Measurements from ENCODE around the gene KLF6.

The KLF6 gene

DNA sequence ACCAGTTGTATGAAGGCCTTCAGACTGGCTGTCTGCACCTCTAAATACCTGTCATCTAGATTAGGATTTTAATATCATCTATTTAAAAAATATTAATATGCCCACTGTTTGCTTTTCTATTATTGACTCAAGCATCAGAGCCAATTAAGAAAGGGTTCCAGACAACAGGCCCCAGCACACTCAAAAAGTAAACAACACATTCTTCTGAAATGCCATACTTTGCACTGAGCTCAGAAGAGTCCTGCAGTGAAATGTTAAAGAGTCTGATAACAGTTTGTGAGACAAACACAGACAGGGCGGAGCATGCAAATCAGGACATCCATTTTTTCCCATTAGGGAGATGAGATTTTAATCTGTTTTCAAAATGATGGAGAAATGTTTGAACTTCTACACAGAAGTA is 45.9 kb upstream of the KLF6 start:
- no peaks in the 10 kb centered on the region for H3K9me3 ChIP-seq
- H3K36me3 ChIP-seq: no peaks in the 10 kb centered on the region
- H3K27me3 ChIP-seq: no peaks in the 10 kb centered on the region
- H3K4me1 ChIP-seq (ENCODE audit: control insufficient read depth in 1 of 2, insufficient read depth in 1 of 2, low read depth in 1 of 2, low read length in 1 of 2): peaks cover 18 to 23% of the 10 kb centered on the region in 2 experiments
- H3K27ac ChIP-seq: no peak overlapping the region
- TF ChIP-seq, protein P1, sequence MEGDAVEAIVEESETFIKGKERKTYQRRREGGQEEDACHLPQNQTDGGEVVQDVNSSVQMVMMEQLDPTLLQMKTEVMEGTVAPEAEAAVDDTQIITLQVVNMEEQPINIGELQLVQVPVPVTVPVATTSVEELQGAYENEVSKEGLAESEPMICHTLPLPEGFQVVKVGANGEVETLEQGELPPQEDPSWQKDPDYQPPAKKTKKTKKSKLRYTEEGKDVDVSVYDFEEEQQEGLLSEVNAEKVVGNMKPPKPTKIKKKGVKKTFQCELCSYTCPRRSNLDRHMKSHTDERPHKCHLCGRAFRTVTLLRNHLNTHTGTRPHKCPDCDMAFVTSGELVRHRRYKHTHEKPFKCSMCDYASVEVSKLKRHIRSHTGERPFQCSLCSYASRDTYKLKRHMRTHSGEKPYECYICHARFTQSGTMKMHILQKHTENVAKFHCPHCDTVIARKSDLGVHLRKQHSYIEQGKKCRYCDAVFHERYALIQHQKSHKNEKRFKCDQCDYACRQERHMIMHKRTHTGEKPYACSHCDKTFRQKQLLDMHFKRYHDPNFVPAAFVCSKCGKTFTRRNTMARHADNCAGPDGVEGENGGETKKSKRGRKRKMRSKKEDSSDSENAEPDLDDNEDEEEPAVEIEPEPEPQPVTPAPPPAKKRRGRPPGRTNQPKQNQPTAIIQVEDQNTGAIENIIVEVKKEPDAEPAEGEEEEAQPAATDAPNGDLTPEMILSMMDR (IDR thresholded peaks at IDR 0.05): no peak
- H3K4me3 ChIP-seq (ENCODE audit: low read depth in 1 of 2, low read length in 1 of 2): no peak overlapping the region

DNA sequence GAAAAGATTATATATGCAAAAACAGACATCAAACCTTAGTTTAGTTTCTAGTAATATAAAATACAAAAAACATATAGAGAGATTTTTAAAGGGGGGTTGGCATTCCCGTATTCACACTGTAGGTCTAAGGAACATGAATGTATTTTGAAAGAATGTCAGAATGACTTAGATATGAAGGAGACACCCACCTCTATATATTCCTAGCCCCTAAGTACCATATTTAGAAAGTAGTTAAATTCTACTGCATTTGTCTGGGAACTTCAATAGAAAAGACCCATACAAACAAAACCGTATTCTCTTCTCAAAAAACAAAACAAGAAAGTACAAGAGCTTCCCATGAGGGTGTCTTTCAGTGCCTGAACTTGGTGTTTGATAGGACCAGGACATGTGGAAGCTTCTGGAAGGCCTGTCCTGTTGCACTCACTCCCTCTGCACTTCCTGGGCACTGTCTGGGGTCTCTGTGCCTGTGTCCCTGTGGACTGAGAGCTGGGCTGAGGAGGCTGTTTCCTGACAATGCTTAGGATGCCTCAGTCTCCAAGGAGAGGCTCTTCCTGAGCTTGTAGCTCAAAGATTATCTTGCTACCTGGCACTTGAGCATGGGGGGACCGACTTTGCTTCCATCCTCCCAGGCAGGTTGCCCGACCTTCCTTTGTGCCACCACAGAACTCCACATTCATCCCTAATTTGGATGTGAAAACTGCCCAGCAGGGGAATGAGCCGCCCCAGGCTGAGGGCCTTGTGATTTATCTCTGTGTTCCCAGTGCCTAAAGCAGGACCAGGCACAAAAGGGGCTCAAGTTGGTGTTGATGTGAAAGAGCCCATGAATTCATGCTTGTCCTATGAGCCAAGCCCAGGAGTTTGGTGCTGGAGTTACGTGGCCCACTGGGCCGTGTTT is 44.4 kb upstream of the KLF6 start:
- Histone ChIP-seq H3K4me1 (ENCODE audit: control insufficient read depth in 1 of 2, insufficient read depth in 1 of 2, low read depth in 1 of 2, low read length in 1 of 2) (peaks cover 14 to 17% of the 10 kb centered on the region in 2 experiments), H3K27ac (peak overlapping the region; percentile 71), H3K4me3 (ENCODE audit: low read depth in 1 of 2, low read length in 1 of 2) (peak overlapping the region; percentile 48), H3K27me3 (no peaks in the 10 kb centered on the region), H3K36me3 (no peaks in the 10 kb centered on the region), H3K9me3 (no peaks in the 10 kb centered on the region)
- TF ChIP-seq, protein P1 (IDR thresholded peaks at IDR 0.05): no peak

DNA sequence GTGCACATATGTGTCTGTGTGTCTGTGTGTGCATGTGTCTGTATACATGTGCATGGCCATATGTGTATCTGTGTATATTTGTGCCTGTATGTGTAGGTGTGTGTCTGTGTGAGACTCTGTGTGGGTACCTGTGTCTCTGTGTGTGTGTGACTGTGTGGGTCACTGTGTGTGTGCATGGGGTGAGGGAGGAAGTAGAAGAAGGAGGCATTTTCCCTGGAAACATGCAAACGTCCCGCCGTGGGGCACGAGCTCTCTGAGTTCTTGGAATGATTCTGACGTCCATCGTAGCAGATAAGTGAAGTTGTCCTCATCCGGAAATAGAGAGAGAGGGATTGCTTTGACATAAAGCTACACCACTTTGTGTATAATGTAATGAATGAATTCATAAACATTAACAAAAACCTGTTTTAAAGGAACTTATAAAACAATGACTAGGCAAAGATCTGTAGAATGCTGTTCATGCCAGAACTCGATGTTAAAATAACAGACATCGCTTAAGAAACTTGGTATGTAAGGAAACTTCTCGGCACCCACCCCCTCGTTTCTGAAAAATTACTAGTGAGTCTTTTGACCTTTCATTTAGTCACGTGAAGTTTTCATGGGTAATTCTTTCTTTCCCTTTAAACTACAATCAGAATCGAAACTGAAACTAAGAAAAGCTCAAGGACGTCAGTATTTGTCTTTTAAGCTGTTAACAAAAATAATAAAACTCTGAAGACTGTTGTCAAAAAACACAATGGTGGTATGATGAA is 43.6 kb upstream of the KLF6 start:
- Histone ChIP-seq H3K27me3 (no peaks in the 10 kb centered on the region), H3K9me3 (no peaks in the 10 kb centered on the region), H3K4me1 (ENCODE audit: control insufficient read depth in 1 of 2, insufficient read depth in 1 of 2, low read depth in 1 of 2, low read length in 1 of 2) (peaks cover 14 to 17% of the 10 kb centered on the region in 2 experiments), H3K36me3 (no peaks in the 10 kb centered on the region), H3K4me3 (ENCODE audit: low read depth in 1 of 2, low read length in 1 of 2) (peak overlapping the region; percentile 48), H3K27ac (peak overlapping the region; percentile 71)
- TF ChIP-seq, protein P1 (IDR thresholded peaks at IDR 0.05): no peak

DNA sequence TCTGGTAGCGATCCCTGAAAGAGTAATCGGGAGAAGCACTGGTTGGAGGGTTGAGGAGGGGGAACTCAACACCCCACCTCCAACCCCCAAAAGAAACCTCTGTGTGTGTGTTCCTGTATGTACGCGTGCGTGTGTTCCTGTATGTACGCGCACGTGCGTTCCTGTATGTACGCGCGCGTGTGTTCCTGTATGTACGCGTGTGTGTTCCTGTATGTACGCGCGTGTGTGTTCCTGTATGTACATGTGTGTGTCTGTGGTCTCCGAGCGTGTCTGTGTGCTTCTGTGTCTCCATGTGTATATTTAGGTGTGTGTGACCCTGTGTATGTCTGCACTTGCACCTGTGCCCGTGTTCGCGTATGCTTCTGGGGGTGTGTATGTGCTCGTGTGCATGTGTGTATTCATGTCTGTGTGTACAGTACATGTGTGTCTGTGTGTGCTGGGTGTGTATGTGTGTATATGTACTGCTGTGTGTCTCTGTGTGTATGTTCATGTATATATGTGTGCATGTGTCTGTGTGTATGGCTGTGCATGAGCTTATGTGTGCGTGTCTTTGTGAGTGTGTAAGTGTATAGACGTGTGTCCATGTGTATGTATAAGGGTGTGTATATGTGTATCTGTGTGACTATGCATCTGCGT is 42.9 kb upstream of the KLF6 start:
- no peak overlapping the region for H3K4me3 ChIP-seq (ENCODE audit: low read depth in 1 of 2, low read length in 1 of 2)

DNA sequence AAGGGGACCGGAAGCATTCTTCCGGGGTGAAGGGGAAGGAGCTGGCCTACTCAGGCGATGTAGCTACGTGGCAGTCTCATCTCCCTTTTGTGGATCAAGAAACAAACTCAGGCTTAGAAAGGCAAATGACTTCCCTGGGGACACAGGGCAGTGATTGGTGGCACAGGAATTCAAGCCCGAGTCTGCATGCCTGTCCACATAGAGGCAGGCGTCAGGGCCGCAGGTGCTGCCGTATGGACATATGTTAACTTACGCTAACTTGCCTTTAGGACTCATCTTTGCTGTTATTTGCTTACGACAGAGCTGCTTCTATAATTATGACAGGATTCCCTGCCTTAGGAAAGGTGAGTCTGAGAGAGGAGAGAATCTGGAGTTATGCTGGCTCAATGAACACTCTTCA is 42.3 kb upstream of the KLF6 start:
- Histone ChIP-seq H3K9me3 (no peaks in the 10 kb centered on the region), H3K27ac (peak overlapping the region; percentile 39), H3K4me3 (ENCODE audit: low read depth in 1 of 2, low read length in 1 of 2) (no peak overlapping the region), H3K36me3 (no peaks in the 10 kb centered on the region), H3K27me3 (no peaks in the 10 kb centered on the region), H3K4me1 (ENCODE audit: control insufficient read depth in 1 of 2, insufficient read depth in 1 of 2, low read depth in 1 of 2, low read length in 1 of 2) (peaks cover 14 to 17% of the 10 kb centered on the region in 2 experiments)
- TF ChIP-seq, protein P1 (IDR thresholded peaks at IDR 0.05): no peak

More for the DNA sequence above, 42.9 kb upstream of the KLF6 start:
- peak overlapping the region; percentile 71 for H3K27ac ChIP-seq
- H3K9me3 ChIP-seq: no peaks in the 10 kb centered on the region
- H3K36me3 ChIP-seq: no peaks in the 10 kb centered on the region
- peaks cover 14 to 17% of the 10 kb centered on the region in 2 experiments for H3K4me1 ChIP-seq (ENCODE audit: control insufficient read depth in 1 of 2, insufficient read depth in 1 of 2, low read depth in 1 of 2, low read length in 1 of 2)
- H3K27me3 ChIP-seq: no peaks in the 10 kb centered on the region
- TF ChIP-seq, protein P1 (IDR thresholded peaks at IDR 0.05): no peak
